HL-60/S4 (cell line): Measurements from ENCODE around the gene HSPA1A.

Source experiments
- in situ Hi-C: fragments of 300-500 bp; cut with MboI; formaldehyde crosslinking; loops from 2 replicates; pipeline ENCODE4 v1.14.3; 2022; ENCODE audit warnings: low sequenced_read_pairs

The HSPA1A gene

GRCh38 chr6:31815025-31815838, at the start of gene HSPA1A, which contains the start of gene HSPA1L:
Gene HSPA1A, plus strand, starts transcription at chr6:31815543. Its CDS starts 214 bp downstream, at chr6:31815757.
Gene HSPA1L, minus strand, starts transcription at chr6:31815283. Its CDS starts 3,311 bp downstream, at chr6:31811972.
- in situ Hi-C loops: no loop called here

- in situ Hi-C loops: no loop called here
These were observed 49.8 kb upstream of the HSPA1A start for GRCh38 chr6:31765559-31765909.

DNA sequence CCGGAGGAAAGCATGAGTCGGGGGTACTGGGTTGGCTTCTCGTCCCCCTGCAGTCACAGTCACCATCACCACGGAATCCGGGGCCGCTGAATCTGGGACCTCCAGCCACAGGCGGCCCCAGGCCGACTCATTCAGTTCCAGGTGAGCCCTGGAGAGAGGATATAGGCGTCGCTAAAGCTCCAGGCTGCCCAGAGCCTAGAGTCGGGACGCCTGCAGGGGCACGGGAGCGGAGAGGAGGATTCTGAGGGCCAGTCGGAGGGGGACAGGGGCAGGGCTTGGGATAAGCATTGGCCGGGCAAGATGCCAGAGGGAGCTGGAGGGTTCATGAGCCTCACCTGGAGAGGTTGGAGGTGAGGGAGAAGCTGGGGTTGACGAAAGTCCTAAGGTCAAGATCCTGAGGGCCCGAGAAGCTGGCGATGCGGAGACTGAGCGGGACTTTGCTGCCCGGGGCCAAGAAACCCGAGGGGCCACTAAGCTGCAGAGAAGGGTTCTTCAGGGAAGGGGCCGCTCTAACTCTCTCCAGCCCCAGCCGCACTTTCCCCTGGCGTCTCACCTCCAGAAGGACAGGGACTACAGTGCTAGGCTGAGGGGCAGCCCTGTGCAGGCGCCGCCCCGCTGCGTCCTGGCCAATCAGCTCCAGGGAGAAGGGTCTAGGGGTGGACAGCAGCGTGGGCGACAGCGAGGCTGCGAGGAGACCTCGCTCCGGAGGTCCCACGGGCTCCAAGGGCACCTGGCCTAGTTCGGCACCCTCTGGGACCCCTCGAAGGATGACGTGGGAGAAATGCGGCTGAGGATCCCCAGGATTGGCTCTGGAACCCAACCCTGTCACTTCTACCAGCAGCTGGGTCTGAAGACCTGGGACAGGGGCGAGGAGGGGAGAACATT, 49.2 kb upstream of the HSPA1A start:
- in situ Hi-C loops: no loop called here

GRCh38 chr6:31767096-31767645, 48.2 kb upstream of the HSPA1A start:
- in situ Hi-C loops: no loop called here

GRCh38 chr6:31768363-31769257, 46.7 kb upstream of the HSPA1A start:
- in situ Hi-C loops: no loop called here

DNA sequence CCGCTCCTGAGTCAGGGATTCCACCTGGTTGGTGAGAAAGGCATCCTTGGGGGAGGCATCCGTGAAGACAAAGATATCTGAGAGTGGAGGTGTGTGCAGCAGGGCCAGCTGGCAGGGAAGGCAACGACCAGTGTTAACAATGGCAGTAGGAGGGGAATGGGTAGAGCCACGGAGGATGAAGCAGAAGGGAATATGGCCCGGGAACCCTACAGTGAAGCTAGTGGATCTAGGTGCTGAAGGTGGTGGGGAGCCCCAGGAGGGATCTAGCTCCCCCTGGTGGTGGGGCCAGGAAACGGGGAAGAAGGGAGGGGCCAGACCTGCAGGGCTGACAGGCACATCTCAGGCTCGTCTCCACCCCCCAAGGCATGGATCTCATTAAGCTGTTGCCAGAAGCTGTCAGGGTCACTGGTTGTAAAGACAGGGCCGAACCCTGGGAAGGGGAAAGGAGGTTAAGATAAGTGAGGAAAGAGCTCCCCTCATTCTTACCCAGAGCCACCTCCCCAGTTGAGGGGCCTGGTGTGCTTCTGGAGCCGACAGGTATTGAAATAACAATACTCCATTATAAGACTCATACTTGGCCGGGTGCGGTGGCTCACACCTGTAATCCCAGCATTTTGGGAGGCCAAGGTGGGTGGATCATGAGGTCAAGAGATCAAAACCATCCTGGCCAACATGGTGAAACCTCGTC, 45.5 kb upstream of the HSPA1A start:
- in situ Hi-C loops: no loop called here

DNA sequence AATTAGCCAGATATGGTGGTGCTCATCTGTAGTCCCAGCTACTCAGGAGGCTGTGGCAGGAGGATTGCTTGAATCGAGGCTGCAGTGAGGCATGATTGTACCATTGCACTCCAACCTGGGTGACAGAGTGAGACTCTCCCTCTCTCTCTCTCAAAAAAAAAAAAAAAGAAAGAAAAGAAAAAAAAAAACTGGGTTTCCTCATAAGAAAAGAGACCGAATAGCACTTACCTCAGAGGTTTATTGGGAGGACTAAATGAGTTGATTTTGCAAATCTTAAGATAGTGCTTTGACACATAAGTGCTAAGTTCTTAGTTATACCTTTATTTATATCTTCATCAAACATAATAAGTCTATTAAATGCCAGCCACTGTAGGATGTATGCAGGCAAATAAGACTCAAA, 44.5 kb upstream of the HSPA1A start:
- in situ Hi-C loops: no loop called here

DNA sequence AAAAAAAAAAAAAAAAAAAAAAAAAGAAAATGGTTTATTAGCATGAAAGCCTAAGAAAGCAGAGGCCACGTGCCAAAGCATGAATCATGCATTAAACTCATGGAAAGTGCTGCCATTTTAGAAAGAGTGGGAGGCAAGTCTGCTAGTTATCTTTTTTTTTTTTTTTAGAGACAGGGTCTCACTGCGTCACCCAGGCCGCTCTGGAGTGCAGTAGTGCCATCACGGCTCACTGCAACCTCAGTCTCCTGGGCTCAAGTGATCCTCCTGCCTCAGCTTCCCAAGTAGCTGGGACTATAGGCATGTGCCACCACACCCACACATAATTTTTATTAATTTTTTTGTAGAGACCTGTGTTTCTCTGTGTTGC, 43.4 kb upstream of the HSPA1A start:
- in situ Hi-C loops: no loop called here

GRCh38 chr6:31775184-31775583, 40.2 kb upstream of the HSPA1A start:
- in situ Hi-C loops: no loop called here

DNA sequence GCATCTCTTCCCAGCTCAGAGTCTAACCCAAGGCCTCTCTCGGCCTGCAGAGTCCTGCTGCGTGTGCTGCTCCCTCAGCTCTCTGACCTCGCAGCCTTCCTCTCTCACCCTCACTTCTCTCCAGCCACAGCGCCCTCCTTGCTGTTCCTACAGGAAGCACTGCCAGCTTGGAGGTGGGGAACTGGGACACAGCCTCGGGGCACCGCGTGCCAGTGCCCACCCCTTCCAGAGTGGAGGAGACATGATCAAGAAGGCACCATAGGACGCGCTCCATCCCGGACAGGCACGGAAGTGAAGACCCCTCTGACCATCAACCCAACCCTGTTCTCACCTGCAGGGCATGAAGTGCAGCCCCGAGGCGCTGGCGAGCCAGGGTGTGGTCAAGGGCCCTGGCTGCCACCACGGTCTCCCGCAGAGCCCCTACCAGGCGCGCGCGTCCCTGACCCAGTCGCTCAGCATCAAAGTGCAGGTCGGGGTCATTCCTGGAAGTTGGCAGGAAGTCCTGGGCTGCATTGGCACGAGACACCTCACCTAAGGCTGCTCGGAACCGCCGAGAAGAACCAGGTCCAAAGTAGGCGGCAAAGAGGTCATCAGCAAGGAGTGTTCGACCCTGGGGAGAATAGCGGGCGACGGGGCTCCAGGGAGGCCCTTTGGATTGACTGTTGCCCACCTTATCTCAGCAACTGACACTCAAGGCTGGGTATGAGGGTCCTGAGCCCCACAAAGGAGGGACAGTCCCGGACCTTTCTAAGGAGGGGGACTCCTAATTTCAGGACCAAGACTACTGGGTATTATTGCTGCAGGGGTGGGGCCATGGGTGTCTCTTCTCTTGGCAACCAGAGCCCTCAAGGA, 39.5 kb upstream of the HSPA1A start:
- in situ Hi-C loops: no loop called here

GRCh38 chr6:31776485-31776988, 38.8 kb upstream of the HSPA1A start:
- in situ Hi-C loops: no loop called here

DNA sequence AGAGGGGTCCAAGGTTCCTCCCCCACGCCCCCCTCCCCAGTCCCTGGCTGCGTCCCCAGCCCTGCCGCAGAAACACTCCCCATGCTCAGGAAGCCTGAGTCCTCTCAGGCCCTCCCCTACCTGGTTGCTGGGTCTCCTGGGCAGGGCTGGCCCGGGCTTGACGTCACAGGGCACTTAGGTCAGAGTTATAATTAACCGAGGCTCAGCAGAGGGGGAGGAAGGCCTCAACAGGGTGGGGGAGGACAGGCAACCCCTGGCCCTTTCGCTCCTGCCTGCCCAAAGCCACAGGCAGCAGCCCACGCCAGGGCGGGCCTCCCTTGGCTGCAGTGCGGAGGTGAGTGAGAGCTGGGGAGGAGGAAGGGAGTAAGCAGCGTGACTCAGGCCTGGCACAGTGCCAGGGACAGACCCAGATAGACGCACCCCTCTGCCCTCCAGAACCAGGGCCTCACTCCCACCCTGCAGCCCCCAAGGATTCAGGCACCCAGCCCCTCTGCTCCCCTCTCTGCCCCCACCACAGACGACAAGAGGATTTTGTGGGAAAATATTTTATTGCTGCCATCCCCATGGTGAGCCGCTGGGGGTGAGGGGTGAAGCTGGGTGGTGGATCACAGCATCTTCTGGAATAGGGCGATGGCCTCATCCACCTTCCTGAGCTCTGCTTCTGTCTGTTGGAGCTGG, 38.2 kb upstream of the HSPA1A start, which contains the start of gene VWA7:
TSS of gene VWA7 (minus strand) at position 340 of the 678 bp plus-strand sequence. CDS start 549 bp downstream, outside the sequence.
- in situ Hi-C loops: no loop called here

DNA sequence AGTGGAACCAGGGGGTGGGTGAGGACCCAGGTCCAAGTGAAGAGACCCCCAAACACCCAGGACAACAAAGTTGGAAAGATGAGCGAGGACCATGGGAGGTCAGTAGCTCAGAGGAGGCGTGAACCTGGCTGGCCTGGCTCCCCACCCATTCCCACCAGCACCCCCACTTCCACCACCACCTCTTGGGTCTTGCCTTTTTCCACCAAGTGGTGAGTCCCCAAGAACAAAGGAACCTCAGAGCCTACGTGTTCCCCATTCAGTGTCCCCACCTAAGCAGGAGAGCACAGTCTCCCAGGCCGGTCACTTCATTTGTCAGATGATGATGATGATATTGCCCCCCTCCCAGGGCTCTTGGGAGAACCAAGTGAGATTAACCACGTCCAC, 37.7 kb upstream of the HSPA1A start:
- in situ Hi-C loops: no loop called here

GRCh38 chr6:31778193-31778592, 37.1 kb upstream of the HSPA1A start:
- in situ Hi-C loops: no loop called here

GRCh38 chr6:31778999-31779885, 36.1 kb upstream of the HSPA1A start:
- in situ Hi-C loops: no loop called here

- in situ Hi-C loops: no loop called here
These were observed 35.4 kb upstream of the HSPA1A start for GRCh38 chr6:31779908-31780307.

- in situ Hi-C loops: no loop called here
These were observed 34.7 kb upstream of the HSPA1A start for GRCh38 chr6:31780507-31781243.
